Endodermal cell (in vitro differentiated cells): ENCODE data around the gene NKD2. TPM values are rescaled to one million over a fixed set of nuclear protein-coding genes. Genes with fewer than 3 reads are reported as not detected.

Experiments used
- DNase-seq: peaks from one replicate; pipeline ENCODE4 v3.0.0-alpha.2; 2017
- H3K27ac ChIP-seq: 2 replicates; pipeline ENCODE4 v1.5.1; 2013; ENCODE audit warnings: mild to moderate bottlenecking, low read depth, low read length, moderate library complexity
- H3K27me3 ChIP-seq: 2 replicates; pipeline ENCODE4 v1.6.1; 2013; ENCODE audit warnings: mild to moderate bottlenecking, low read length, moderate library complexity; ENCODE audit not compliant: insufficient read depth, control insufficient read depth, poor library complexity, severe bottlenecking
- H3K36me3 ChIP-seq: 2 replicates; pipeline ENCODE4 v1.7.0; 2013; ENCODE audit warnings: mild to moderate bottlenecking, low read length, moderate library complexity; ENCODE audit not compliant: control insufficient read depth, insufficient read depth
- H3K4me1 ChIP-seq: one replicate; pipeline ENCODE4 v1.7.0; 2013; ENCODE audit warnings: low read length; ENCODE audit not compliant: control insufficient read depth, insufficient read depth
- H3K4me3 ChIP-seq: 2 replicates; pipeline ENCODE4 v1.5.1; 2013; ENCODE audit warnings: mild to moderate bottlenecking, low read length, moderate library complexity
- H3K9ac ChIP-seq: 2 replicates; pipeline ENCODE4 v1.6.1; 2013; ENCODE audit warnings: mild to moderate bottlenecking, low read length, moderate library complexity; ENCODE audit not compliant: poor library complexity, severe bottlenecking; ENCODE audit errors: extremely low read depth
- H3K9me3 ChIP-seq: 2 replicates; pipeline ENCODE4 v1.6.1; 2013; ENCODE audit warnings: mild to moderate bottlenecking, low read length, moderate library complexity; ENCODE audit not compliant: control insufficient read depth
- H3K27ac Mint-ChIP-seq: 2 replicates; pipeline ENCODE4 v1.8.0; 2020; ENCODE audit warnings: mixed read lengths
- H3K27me3 Mint-ChIP-seq: 2 replicates; pipeline ENCODE4 v1.8.0; 2021; ENCODE audit warnings: mild to moderate bottlenecking, mixed read lengths; ENCODE audit not compliant: insufficient read depth
- H3K36me3 Mint-ChIP-seq: 2 replicates; pipeline ENCODE4 v1.8.0; 2020; ENCODE audit warnings: low read depth, mixed read lengths
- H3K4me1 Mint-ChIP-seq: 2 replicates; pipeline ENCODE4 v1.8.0; 2020; ENCODE audit warnings: mixed read lengths
- H3K4me3 Mint-ChIP-seq: 2 replicates; pipeline ENCODE4 v1.8.0; 2020; ENCODE audit warnings: mild to moderate bottlenecking, moderate library complexity, mixed read lengths
- H3K9me3 Mint-ChIP-seq: 2 replicates; pipeline ENCODE4 v1.8.0; 2020; ENCODE audit warnings: mild to moderate bottlenecking, mixed read lengths
- CTCF ChIP-seq: fragments of 200-600 bp; sonication (generic); conservative IDR thresholded peaks from 2 replicates; pipeline ENCODE4 v1.5.0; 2021; ENCODE audit warnings: antibody characterized with exemption, mild to moderate bottlenecking
- WGBS, 2 experiments: methylation state at CpG; one replicate each; pipeline versions ENCODE4 v1.1.5 to v1.1.7; 2013; ENCODE audit warnings: missing lambda C conversion rate in 2 of 2, mixed read lengths in 1 of 2; ENCODE audit not compliant: insufficient coverage in 1 of 2, insufficient read length in 1 of 2; 5-methylcytosine and 5-hydroxymethylcytosine counted together
- total RNA-seq, 2 donors: library from RNA; stranded (reverse); fragmentation: NEBNext Ultra II Directional in 1 of 2; extraction: Animal tissue kit (Norgen Biotek cat#: 25700) in 1 of 2; gene quantifications; 2 replicates in 1 of 2; 3 replicates in 1 of 2; pipeline ENCODE4 v1.2.1, GENCODE V29; 2021

NKD2 gene
- total RNA-seq, 2 donors from 2014 or later = 11.2 to 13.9 TPM

GRCh38 chr5:1044117-1044516, 35.5 kb downstream of the NKD2 start:
- no peak for TF ChIP-seq CTCF
- WGBS, 2 experiments = 91 to 92% methylated on average over 4 to 5 of the region's 5 CpGs
- peaks cover 78% of the 10 kb centered on the region for H3K9me3 Mint-ChIP-seq
- no peak overlapping the region for H3K4me3 Mint-ChIP-seq
- Histone ChIP-seq H3K27me3 (no peaks in the 10 kb centered on the region), H3K4me3 (no peak overlapping the region), H3K9ac (no peak overlapping the region), H3K27ac (no peak overlapping the region), H3K36me3 (no peaks in the 10 kb centered on the region), H3K4me1 (no peaks in the 10 kb centered on the region), H3K9me3 (peaks cover 9% of the 10 kb centered on the region)
- no peaks in the 10 kb centered on the region for H3K4me1 Mint-ChIP-seq
- H3K36me3 Mint-ChIP-seq = peaks cover 19% of the 10 kb centered on the region
- DNase-seq = no peak
- no peaks in the 10 kb centered on the region for H3K27me3 Mint-ChIP-seq
- H3K27ac Mint-ChIP-seq = no peak overlapping the region

- Mint-ChIP-seq H3K27ac (no peak overlapping the region), H3K36me3 (peaks cover 5% of the 10 kb centered on the region), H3K9me3 (peaks cover 64% of the 10 kb centered on the region), H3K4me1 (no peaks in the 10 kb centered on the region), H3K4me3 (no peak overlapping the region), H3K27me3 (no peaks in the 10 kb centered on the region)
- TF ChIP-seq CTCF = no peak
- Histone ChIP-seq H3K9ac (no peak overlapping the region), H3K9me3 (peaks cover 9% of the 10 kb centered on the region), H3K36me3 (no peaks in the 10 kb centered on the region), H3K4me3 (no peak overlapping the region), H3K27ac (no peak overlapping the region), H3K27me3 (no peaks in the 10 kb centered on the region), H3K4me1 (no peaks in the 10 kb centered on the region)
- no peak for DNase-seq
- 85 to 88% methylated on average over 9 of the region's 9 CpGs for WGBS, 2 experiments
Observed at GRCh38 chr5:1045960-1046560, 37.5 kb downstream of the NKD2 start.

GRCh38 chr5:1047332-1047965, 38.8 kb downstream of the NKD2 start:
- peaks cover 50% of the 10 kb centered on the region for H3K9me3 Mint-ChIP-seq
- H3K36me3 ChIP-seq = no peaks in the 10 kb centered on the region
- no peak overlapping the region for H3K9ac ChIP-seq
- WGBS, 2 experiments = 89 to 95% methylated on average over 10 to 11 of the region's 11 CpGs
- H3K27ac ChIP-seq = no peak overlapping the region
- no peaks in the 10 kb centered on the region for H3K4me1 Mint-ChIP-seq
- peaks cover 10% of the 10 kb centered on the region for H3K36me3 Mint-ChIP-seq
- H3K9me3 ChIP-seq = peaks cover 9% of the 10 kb centered on the region
- no peak overlapping the region for H3K27ac Mint-ChIP-seq
- H3K27me3 ChIP-seq = no peaks in the 10 kb centered on the region
- no peak overlapping the region for H3K4me3 ChIP-seq
- TF ChIP-seq CTCF = no peak
- no peaks in the 10 kb centered on the region for H3K4me1 ChIP-seq
- DNase-seq = no peak
- no peaks in the 10 kb centered on the region for H3K27me3 Mint-ChIP-seq
- no peak overlapping the region for H3K4me3 Mint-ChIP-seq
